NCI-H128 (cell line): Measurements from ENCODE around the gene OPHN1.
"Not testable (repeated sequence)": the region's sequence is repeated elsewhere in the genome, so short reads cannot be mapped to it uniquely, and the experiment has no call there.

Source experiments
- DNase-seq: peaks from one replicate; lab custom pipeline; 2025; ENCODE audit not compliant: unreplicated experiment; lab: John Stamatoyannopoulos, UW

The OPHN1 gene

DNA sequence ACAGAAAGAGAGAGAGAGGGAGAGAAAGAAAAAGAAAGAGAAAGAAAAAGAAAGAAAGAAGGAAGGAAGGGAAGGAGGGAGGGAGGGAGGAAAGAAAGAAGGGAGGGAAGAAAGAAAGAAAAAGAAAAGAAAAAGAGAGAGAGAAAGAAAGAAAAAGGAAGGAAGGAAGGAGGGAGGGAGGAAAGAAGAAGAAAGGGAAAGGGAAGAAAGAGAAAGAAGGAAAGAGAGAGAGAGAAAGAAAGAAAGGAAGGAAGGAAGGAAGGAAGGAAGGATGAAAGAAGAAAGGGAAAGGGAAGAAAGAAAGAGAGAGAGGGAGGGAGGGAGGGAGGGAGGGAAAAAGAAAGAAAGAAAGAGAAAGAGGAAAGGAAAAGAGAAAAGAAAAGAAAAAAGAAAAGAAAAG is 10.8 kb downstream of the OPHN1 start:
- no peak for DNase-seq

GRCh38 chrX:68421636-68422035 is 11.7 kb downstream of the OPHN1 start:
- DNase-seq, result no peak

GRCh38 chrX:68420559-68420958 is 12.7 kb downstream of the OPHN1 start:
- no peak for DNase-seq

DNA sequence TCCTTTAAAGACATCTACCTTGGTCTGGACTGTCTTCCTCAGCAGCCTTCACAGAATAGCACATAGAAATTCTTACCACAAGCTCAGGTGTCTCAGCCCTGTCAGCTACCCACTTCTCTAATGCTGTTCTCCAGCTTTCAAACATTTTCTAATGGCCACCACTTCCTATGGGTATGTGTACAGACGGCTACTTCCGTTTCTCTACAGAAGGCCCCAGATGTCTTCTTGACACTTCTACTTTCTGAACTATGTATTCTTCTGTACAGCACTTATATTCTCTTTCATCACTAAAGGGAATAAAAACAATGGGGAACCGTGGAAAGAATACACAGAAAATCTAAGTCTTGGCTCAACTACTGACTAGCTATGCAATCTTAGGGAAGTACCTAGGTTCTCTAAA is 13.3 kb downstream of the OPHN1 start:
- DNase-seq, result no peak

DNA sequence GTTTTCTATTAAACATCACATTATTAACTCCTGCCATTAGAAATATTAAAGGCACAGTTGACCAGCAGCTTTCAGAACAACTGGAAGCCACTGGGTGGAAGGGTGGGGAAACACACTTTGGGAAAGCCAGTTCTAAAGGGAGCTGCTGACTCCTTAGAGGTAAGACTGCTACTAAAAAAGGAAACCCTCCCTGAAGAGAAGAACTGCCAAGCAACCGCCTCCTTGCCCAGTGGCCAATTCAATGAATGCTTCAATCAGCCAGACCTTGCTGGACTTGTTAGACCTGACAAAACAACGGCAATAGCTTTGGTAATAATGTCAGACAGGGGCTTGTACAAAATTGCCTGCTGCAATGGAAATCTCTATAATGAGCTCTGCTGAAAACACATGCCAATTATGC is 15.6 kb downstream of the OPHN1 start:
- DNase-seq, result no peak

DNA sequence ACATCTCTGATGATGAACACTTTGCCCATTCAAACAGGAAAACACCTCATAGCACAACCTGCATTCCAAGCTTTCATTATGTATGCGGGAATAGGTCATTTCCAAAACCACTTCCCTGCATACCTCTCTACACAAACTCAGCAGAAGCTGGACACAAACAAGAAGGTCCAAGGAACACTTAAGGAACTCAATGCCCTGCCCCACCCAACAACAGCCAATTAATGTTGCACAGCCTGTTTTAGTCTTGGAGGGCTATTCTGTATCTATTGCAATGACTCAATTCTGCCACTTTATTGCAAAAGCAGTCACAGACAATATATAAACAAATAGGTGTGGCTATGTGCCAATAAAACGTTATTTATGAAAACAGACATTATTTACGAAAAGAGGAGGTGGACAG is 16.7 kb downstream of the OPHN1 start:
- DNase-seq, result no peak

DNA sequence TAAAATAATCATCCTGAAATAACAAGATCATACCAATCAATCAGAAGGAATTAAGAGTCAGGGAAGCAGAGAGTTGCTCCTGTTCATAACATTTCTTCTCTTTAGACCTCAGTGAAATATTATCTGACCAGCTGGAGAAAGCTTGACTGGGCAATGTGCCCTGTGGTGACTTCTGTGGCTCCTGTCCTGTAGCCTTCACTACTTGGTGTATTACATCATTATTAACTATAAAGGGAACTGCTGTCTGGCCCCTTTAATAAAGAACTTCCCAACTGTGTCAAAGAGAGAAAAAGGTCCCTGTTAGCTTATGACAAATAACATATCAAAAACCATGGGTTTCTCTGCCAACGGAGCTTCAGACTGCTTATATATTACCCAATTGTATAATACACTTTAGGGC is 18.0 kb downstream of the OPHN1 start:
- no peak for DNase-seq

- DNase-seq, result no peak
Measured at GRCh38 chrX:68413254-68413653, 20.0 kb downstream of the OPHN1 start.

DNA sequence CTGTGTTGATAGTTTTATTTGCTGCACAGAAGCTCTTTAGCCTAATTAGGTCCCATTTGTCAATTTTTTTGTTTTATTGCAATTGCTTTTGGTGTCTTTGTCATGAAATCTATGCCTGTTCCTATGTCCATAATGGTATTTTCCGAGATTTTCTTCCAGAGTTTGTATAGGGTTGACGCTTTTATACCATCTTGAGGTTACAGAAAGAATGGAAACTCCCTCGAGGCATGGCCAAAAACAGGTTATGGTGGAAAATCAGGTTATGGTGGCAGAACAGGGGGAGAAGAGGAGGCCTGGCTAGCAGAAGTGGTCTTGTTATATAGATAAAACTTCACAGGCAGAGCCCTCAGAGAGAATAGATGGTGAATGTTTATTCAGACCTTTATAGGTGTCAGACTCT is 21.6 kb downstream of the OPHN1 start:
- no peak for DNase-seq

DNA sequence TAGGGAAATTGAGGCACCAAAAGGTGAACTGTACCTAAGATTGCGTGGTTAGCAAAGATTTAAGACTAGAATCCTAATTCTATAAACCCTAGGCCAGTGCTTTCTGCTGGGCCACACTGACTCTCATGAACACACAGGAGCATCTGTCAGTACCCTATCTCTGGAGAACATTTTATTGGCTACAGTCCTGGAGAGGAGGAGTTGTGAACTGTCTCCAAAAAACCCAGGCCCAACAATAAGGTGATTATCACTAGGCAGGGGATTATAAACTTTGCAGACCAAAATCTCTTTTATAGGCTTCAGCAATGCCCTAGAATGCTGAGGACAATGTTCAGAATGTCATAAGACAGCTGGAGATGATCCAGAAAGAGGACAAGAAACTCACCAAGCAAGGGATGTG is 24.1 kb downstream of the OPHN1 start:
- no peak for DNase-seq

- DNase-seq, result no peak
Measured at GRCh38 chrX:68403522-68403921, 29.8 kb downstream of the OPHN1 start.

GRCh38 chrX:68403038-68403437 is 30.3 kb downstream of the OPHN1 start:
- no peak for DNase-seq

DNA sequence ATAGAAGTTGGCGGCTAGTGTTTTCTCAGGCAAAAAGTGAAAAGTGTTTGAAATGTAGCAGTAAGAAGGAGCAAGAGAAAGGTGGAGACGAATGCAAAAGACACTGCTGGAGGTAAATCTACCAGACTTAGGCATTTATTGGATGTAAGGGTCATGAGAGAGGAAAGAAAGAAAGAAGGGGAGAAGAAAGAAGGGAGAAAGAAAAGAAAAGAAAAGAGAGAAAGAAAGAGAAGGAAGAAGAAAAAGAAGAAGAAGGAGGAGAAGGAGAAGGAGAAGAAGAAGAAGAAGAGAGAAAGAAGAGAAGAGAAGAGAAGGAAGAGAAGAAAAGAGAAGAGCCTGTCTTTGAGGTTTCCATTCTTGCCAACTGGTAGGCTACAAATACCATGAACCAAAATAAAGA is 31.2 kb downstream of the OPHN1 start:
- DNase-seq, result no peak

DNA sequence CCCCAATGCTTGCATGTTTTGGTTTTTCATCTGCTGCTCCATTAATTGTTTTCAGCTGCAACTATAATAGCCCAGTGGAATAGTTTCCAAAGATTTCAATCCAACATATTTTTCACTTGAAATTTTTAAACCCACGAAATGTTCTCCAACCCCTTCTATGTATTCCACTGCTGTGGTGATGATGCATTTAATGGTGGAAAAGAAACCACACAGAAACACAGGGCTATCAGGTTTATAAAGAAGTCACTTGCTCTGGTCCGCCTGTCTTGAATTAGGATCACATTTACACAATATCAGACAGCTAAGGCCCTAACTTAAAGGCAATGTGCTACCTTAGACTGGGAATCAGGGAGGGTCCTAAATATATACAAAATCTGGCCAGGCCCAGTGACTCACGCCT is 35.0 kb downstream of the OPHN1 start:
- no peak for DNase-seq

DNA sequence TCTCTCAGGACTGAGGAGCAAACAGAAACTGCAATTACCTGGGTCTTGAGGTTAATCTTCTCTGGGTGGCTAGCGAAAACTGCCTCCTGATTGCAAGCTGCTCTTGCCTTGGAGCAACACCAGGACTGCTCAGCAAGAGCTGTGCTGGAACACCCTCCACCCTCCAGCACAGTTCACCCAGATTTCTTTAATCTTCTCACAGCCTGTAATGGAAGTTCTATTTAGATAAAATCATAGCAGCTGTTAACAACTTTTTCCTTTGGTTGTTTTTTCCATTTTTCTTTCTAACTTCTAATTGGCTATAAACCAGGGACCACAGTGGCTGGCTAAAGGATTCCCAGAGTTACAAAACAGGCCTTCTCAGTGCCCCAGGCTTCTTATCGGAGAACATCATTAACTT is 36.3 kb downstream of the OPHN1 start:
- no peak for DNase-seq

- DNase-seq, result not testable (repeated sequence)
Measured at GRCh38 chrX:68389419-68389960, 43.8 kb downstream of the OPHN1 start.

DNA sequence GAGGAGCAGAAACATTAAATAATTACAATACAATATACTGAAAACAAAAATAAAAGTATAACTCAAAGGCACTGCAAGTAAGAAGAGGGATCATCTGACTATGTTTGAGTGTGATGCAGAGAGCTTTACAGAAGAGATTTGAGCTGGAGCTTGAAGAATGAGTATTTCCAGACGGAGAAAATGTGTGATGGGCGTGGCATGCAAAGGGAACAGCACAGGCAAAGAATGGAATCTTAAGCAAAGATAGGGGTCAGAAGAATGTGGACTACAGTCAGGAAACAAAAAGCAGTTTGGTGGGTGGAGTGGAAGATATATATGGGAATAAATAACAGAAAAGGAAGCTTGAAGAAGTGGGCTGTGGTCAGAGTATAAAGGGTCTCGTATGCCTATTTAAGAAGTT is 45.5 kb downstream of the OPHN1 start:
- no peak for DNase-seq

DNA sequence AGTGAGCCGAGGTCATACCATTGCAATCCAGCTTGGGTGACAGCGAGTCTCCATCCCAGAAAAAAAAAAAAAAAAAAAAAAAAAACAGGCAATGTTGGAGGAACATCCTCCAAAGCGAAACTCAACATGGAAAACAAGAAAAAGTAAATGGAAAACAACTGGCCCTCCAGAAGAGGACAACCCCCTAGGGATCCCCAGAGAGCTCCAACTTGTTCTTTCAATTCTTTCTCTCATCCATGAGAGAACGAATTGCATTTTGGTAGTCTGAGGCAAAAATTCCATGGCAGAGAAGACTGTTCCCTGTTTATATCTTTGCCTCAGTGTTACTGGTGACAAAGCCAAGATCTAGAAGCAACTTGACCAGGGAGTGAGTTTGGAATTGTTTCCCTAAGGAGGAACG is 49.8 kb downstream of the OPHN1 start:
- DNase-seq, result no peak

GRCh38 chrX:68377579-68377978 is 55.7 kb downstream of the OPHN1 start:
- not testable (repeated sequence) for DNase-seq

DNA sequence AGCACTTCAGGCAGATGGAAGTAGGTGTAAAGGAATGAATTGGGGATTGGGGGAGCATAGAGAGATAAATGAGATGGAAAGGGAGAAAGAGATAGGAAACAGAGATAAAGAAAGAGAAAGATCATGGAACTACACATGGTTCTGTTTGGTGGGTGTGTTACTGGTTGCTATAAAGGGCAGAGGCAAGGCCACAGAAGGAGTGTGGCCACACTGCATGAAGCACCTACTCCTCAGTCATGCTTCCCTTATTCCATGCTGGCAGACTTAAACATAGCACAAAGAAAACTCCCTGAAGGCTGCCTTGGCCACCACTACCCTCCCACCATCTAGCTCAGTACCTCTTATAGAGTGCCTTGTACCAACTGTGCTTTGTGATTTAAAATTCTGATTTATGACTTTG is 56.9 kb downstream of the OPHN1 start:
- no peak for DNase-seq

- DNase-seq, result no peak
Measured at GRCh38 chrX:68375803-68376202, 57.5 kb downstream of the OPHN1 start.

DNA sequence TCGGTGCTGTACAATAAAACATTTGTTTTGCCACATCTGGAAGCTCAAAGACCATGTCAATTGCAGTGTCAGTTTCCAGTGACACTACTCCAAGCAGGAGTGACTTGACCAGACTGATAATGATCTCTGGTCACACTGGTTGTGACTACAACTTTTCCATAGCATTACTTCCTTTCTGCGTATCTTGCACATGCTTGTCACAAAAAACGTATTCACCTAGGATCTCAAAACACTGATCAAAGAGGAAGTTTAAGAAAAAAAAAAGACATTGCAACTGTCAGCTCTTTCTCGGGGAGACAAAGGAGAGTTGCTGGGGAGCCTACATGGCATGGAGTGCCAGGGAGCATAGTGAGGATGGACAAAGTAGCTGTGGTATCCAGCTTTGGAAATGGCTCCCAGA is 60.6 kb downstream of the OPHN1 start:
- DNase-seq, result no peak

DNA sequence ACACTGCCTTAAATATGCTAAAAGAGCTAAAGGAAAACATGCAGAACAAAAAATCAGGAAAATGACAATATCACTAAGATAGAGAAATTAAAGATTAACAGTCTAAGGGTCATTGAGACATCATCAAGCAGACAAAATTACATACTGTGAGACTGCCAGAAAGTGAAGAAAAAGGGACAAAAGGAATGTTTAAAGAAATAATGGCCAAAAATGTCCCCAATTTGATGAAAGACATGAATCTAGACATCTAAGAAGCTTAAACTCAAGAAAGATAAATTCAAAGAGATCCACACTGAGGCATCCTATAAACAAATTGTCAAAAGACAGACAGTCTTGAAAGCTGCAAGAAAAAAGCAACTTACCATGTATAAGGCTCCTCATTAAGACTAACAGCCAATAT is 63.7 kb downstream of the OPHN1 start:
- no peak for DNase-seq

GRCh38 chrX:68365341-68365740 is 68.0 kb downstream of the OPHN1 start:
- DNase-seq, result no peak
